Vagina (tissue), 2 donors: ENCODE measurements around the gene HAAO.

ENCODE experiments used
- CTCF ChIP-seq, 3 experiments: fragments of 450-650 bp in 2 of 3; fragments of 200-600 bp in 1 of 3; sonication (generic) in 1 of 3; IDR thresholded peaks; one replicate each; pipeline ENCODE4 v1.5.1; 2017 to 2019; ENCODE audit warnings: antibody characterized with exemption in 3 of 3, mild to moderate bottlenecking in 2 of 3, moderate library complexity in 2 of 3
- POLR2A ChIP-seq, 2 donors: fragments of 450-650 bp; IDR thresholded peaks; one replicate each; pipeline ENCODE4 v1.6.1; 2017; ENCODE audit warnings: antibody characterized with exemption in 2 of 2, mild to moderate bottlenecking in 2 of 2, moderate library complexity in 2 of 2
- POLR2AphosphoS5 ChIP-seq, 2 donors: sonication (generic); formaldehyde crosslinking; IDR thresholded peaks; one replicate each; pipeline ENCODE4 v1.9.0; 2017; ENCODE audit warnings: antibody characterized with exemption in 2 of 2, mild to moderate bottlenecking in 2 of 2, low read depth in 1 of 2; ENCODE audit not compliant: insufficient read depth in 1 of 2

GRCh38 chr2:42742740-42743658, 49.4 kb downstream of the HAAO start:
- TF ChIP-seq CTCF (IDR thresholded peaks at IDR 0.05) = no peak
- no peak for TF ChIP-seq POLR2A (IDR thresholded peaks at IDR 0.05)
- no peak for TF ChIP-seq POLR2AphosphoS5 (IDR thresholded peaks at IDR 0.05; ENCODE audit: insufficient read depth in 1 of 2, low read depth in 1 of 2)
